Measurements from ENCODE around the gene SPTBN1. TPM values are rescaled to one million over a fixed set of nuclear protein-coding genes. Genes with fewer than 3 reads are reported as not detected.

The SPTBN1 gene
- total RNA-seq, 1 experiment from 2014 or later: 146 TPM

DNA sequence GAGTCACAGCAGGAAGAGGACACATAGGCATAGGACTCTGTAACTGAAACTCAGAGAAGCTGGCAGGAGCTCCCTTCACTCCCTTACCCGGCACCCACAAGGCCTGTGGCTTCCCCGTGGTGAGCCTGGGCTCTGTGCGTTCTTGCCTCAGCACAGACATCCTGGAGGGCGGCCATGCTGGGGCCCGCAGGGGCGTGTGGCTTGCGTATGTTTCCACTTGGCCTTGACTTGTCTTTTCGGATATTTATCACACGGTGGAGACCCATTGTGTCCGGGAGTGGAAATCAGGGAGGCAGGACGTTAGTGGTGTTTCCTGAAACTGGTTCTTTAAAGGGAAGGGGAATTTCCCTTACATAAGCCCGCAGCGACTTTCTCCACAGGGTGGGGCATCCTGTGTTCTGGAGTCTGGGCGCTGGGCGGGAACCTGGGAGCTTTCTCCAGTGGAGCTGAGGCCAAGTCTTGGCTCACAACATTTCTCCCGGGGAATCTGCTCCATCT, 217.4 kb downstream of the SPTBN1 start:
- ChIA-PET POLR2A (ENCODE audit: low non-redundant PET) (interaction anchor here (0.6 kb wide), 1 partner anchor 1659 kb away, joined by 5 read pairs; no protein-coding TSS in a partner anchor), CTCF (no interaction called here)
- Histone ChIP-seq H3K4me3 (ENCODE audit: low read depth, low read length, poor library complexity, severe bottlenecking) (no peak overlapping the region), H3K4me1 (ENCODE audit: insufficient read depth, low read length, poor library complexity, severe bottlenecking) (peaks cover 29% of the 10 kb centered on the region), H3K27ac (ENCODE audit: low read depth, low read length, poor library complexity, severe bottlenecking) (no peak overlapping the region), H3K36me3 (ENCODE audit: insufficient read depth, low read length, poor library complexity, severe bottlenecking) (no peaks in the 10 kb centered on the region), H3K9me3 (ENCODE audit: low read depth, low read length, poor library complexity, severe bottlenecking) (no peaks in the 10 kb centered on the region), H3K27me3 (replicated peaks; ENCODE audit: insufficient read depth, low read depth, low read length, poor library complexity) (no peaks in the 10 kb centered on the region)
- intact Hi-C loops (cut with micrococcal nuclease; ENCODE audit: unreplicated experiment): no loop called here
- no TSS peak for BruUV-seq (replicated peaks)
- no peak for TF ChIP-seq EZH2 (IDR thresholded peaks at IDR 0.05; ENCODE audit: borderline replicate concordance, low read depth, low read length, poor library complexity, severe bottlenecking)
- TF ChIP-seq, protein P1, sequence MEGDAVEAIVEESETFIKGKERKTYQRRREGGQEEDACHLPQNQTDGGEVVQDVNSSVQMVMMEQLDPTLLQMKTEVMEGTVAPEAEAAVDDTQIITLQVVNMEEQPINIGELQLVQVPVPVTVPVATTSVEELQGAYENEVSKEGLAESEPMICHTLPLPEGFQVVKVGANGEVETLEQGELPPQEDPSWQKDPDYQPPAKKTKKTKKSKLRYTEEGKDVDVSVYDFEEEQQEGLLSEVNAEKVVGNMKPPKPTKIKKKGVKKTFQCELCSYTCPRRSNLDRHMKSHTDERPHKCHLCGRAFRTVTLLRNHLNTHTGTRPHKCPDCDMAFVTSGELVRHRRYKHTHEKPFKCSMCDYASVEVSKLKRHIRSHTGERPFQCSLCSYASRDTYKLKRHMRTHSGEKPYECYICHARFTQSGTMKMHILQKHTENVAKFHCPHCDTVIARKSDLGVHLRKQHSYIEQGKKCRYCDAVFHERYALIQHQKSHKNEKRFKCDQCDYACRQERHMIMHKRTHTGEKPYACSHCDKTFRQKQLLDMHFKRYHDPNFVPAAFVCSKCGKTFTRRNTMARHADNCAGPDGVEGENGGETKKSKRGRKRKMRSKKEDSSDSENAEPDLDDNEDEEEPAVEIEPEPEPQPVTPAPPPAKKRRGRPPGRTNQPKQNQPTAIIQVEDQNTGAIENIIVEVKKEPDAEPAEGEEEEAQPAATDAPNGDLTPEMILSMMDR (conservative IDR thresholded peaks at IDR 0.05; ENCODE audit: low read depth, low read length): no peak
- no peak for DNase-seq (ENCODE audit: low spot score)

DNA sequence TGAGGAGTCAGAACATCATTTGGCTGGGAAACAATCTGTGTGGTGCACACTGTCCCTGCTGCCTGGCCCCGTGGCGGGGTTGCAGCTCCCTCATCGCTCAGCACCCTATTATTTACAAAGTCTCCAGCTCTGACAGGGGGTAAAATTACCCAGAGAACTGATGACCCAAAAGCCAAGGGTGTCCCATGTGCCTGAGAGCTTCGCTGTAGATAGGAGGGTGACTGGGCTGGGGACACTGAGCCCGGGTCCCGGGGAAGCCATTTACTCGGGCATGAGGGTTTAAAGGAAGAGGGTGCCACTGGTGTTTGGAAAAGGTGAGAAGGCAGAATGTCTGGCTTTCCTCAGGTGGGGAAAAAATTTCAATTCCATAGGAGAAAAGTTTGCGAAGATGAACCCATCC, 219.2 kb downstream of the SPTBN1 start:
- CTCF ChIA-PET: no interaction called here
- DNase-seq (ENCODE audit: low spot score): no peak
- intact Hi-C loops (cut with micrococcal nuclease; ENCODE audit: unreplicated experiment): no loop called here
- Histone ChIP-seq H3K4me1 (ENCODE audit: insufficient read depth, low read length, poor library complexity, severe bottlenecking) (peaks cover 18% of the 10 kb centered on the region), H3K27me3 (replicated peaks; ENCODE audit: insufficient read depth, low read depth, low read length, poor library complexity) (no peaks in the 10 kb centered on the region), H3K27ac (ENCODE audit: low read depth, low read length, poor library complexity, severe bottlenecking) (no peak overlapping the region), H3K9me3 (ENCODE audit: low read depth, low read length, poor library complexity, severe bottlenecking) (no peaks in the 10 kb centered on the region), H3K4me3 (ENCODE audit: low read depth, low read length, poor library complexity, severe bottlenecking) (no peak overlapping the region), H3K36me3 (ENCODE audit: insufficient read depth, low read length, poor library complexity, severe bottlenecking) (no peaks in the 10 kb centered on the region)
- TF ChIP-seq, protein P1 (conservative IDR thresholded peaks at IDR 0.05; ENCODE audit: low read depth, low read length): no peak
- no peak for TF ChIP-seq EZH2 (IDR thresholded peaks at IDR 0.05; ENCODE audit: borderline replicate concordance, low read depth, low read length, poor library complexity, severe bottlenecking)
- POLR2A ChIA-PET (ENCODE audit: low non-redundant PET): no interaction called here
- BruUV-seq (replicated peaks): no TSS peak

- no peak for TF ChIP-seq EZH2 (IDR thresholded peaks at IDR 0.05; ENCODE audit: borderline replicate concordance, low read depth, low read length, poor library complexity, severe bottlenecking)
- TF ChIP-seq, protein P1 (conservative IDR thresholded peaks at IDR 0.05; ENCODE audit: low read depth, low read length): no peak
- no peaks in the 10 kb centered on the region for H3K9me3 ChIP-seq (ENCODE audit: low read depth, low read length, poor library complexity, severe bottlenecking)
- DNase-seq (ENCODE audit: low spot score): no peak
- no peaks in the 10 kb centered on the region for H3K27me3 ChIP-seq (replicated peaks; ENCODE audit: insufficient read depth, low read depth, low read length, poor library complexity)
- H3K27ac ChIP-seq (ENCODE audit: low read depth, low read length, poor library complexity, severe bottlenecking): no peak overlapping the region
- intact Hi-C loops (cut with micrococcal nuclease; ENCODE audit: unreplicated experiment): no loop called here
- H3K4me3 ChIP-seq (ENCODE audit: low read depth, low read length, poor library complexity, severe bottlenecking): no peak overlapping the region
- H3K36me3 ChIP-seq (ENCODE audit: insufficient read depth, low read length, poor library complexity, severe bottlenecking): no peaks in the 10 kb centered on the region
- no TSS peak for BruUV-seq (replicated peaks)
- H3K4me1 ChIP-seq (ENCODE audit: insufficient read depth, low read length, poor library complexity, severe bottlenecking): peaks cover 15% of the 10 kb centered on the region
- POLR2A ChIA-PET (ENCODE audit: low non-redundant PET): no interaction called here
- CTCF ChIA-PET: no interaction called here
Measured at GRCh38 chr2:54675738-54676137, 219.6 kb downstream of the SPTBN1 start.

Measured in A673 (cell line).